ENCODE results near the gene KCNG2. TPM values are rescaled to one million over a fixed set of nuclear protein-coding genes. Genes with fewer than 3 reads are reported as not detected.

KCNG2 gene
- total and polyA plus RNA-seq, 2 of the 8 experiments (the other 6 are each of a cell fraction or from before 2014, with no cell fraction given) = 0.19 to 0.74 TPM

- Histone ChIP-seq H3K79me2 (ENCODE audit: control insufficient read depth in 1 of 2, insufficient read depth in 2 of 2, low read length in 2 of 2) (no peaks in the 10 kb centered on the region), H4K20me1 (replicated peaks in 1 of 2; ENCODE audit: control insufficient read depth in 1 of 2, insufficient read depth in 2 of 2, low read length in 2 of 2) (peaks cover 0 to 5% of the 10 kb centered on the region in 2 experiments), H2BK5ac (ENCODE audit: low read depth, low read length) (no peak overlapping the region), H4K8ac (ENCODE audit: extremely low read depth, insufficient read depth, low read length) (no peak overlapping the region), H2BK120ac (replicated peaks; ENCODE audit: low read depth, low read length) (no peak overlapping the region), H3K4ac (replicated peaks; ENCODE audit: insufficient read length, low read depth, low read length) (no peak overlapping the region), H3K79me1 (ENCODE audit: low read depth, low read length) (no peaks in the 10 kb centered on the region), H2AFZ (ENCODE audit: low read length) (no peak overlapping the region), H3K9me3 (ENCODE audit: insufficient read depth in 2 of 2, low read depth in 1 of 2, low read length in 1 of 2) (no peaks in the 10 kb centered on the region), H4K91ac (replicated peaks; ENCODE audit: insufficient read length, low read length) (no peak overlapping the region), H4K5ac (ENCODE audit: insufficient read length, low read depth, low read length) (no peak overlapping the region), H2BK15ac (ENCODE audit: low read length) (no peak overlapping the region), H3K23ac (ENCODE audit: insufficient read length) (no peak overlapping the region), H2BK12ac (ENCODE audit: low read depth, low read length) (no peak overlapping the region), H3K27me3 (replicated peaks in 1 of 4; ENCODE audit: control insufficient read depth in 3 of 4, extremely low read depth in 1 of 4, insufficient read depth in 3 of 4, low read length in 3 of 4) (no peaks in the 10 kb centered on the region; a peak in 1 of 7 replicates), H3K18ac (ENCODE audit: extremely low read depth, low read length) (no peak overlapping the region), H3K4me3 (ENCODE audit: extremely low read depth in 1 of 4, insufficient read depth in 2 of 4, low read depth in 3 of 4, low read length in 4 of 4) (no peak overlapping the region), H3K27ac (ENCODE audit: low read depth, low read length) (no peak overlapping the region), H3K56ac (replicated peaks; ENCODE audit: insufficient read length, low read depth, low read length) (no peak overlapping the region), H3K14ac (ENCODE audit: insufficient read length) (no peak overlapping the region), H3K4me2 (ENCODE audit: insufficient read depth in 1 of 2, low read depth in 2 of 2, low read length in 2 of 2) (no peak overlapping the region), H3K4me1 (replicated peaks in 1 of 4; ENCODE audit: control insufficient read depth in 3 of 4, insufficient read depth in 4 of 4, low read length in 3 of 4) (no peaks in the 10 kb centered on the region), H3K9ac (replicated peaks in 1 of 4; ENCODE audit: extremely low read depth in 1 of 4, low read depth in 3 of 4, low read length in 3 of 4) (no peak overlapping the region), H2AK5ac (ENCODE audit: low read depth, low read length) (no peak overlapping the region), H3K23me2 (ENCODE audit: low read depth, low read length) (no peaks in the 10 kb centered on the region), H3K36me3 (ENCODE audit: control insufficient read depth in 2 of 4, insufficient read depth in 4 of 4, low read length in 3 of 4) (no peaks in the 10 kb centered on the region), H2BK20ac (ENCODE audit: low read length) (no peak overlapping the region)
- FAIRE-seq (no peak), DNase-seq (ENCODE audit: low read depth in 1 of 2, low spot score in 2 of 2) (peak in 1 of 2 experiments; percentile 35)
- CTCF ChIA-PET (ENCODE audit: partially characterized antibody) = interaction anchor here (0.6 kb wide), 1 partner anchor 55 kb away, joined by 3 read pairs; no protein-coding TSS in a partner anchor
- 86% methylated on average over 14 of the region's 14 CpGs; no CpG with 5 or more reads in 1 of the 2 experiments for WGBS, 2 experiments (ENCODE audit: extremely low coverage in 1 of 2, insufficient coverage in 1 of 2, insufficient read length in 1 of 2, insufficient replicate concordance in 2 of 2, low coverage in 1 of 2, low lambda C conversion rate in 2 of 2, missing lambda C conversion rate in 1 of 2)
- TF ChIP-seq CEBPB (IDR thresholded peaks at IDR 0.05; ENCODE audit: low read depth, low read length) (no peak), SP4 (IDR thresholded peaks at IDR 0.05; ENCODE audit: low read length) (no peak), KDM4A (IDR thresholded peaks at IDR 0.05; ENCODE audit: low read depth, low read length, severe bottlenecking) (no peak), BRCA1 (IDR thresholded peaks at IDR 0.05; ENCODE audit: low read depth, low read length) (no peak), TCF12 (IDR thresholded peaks at IDR 0.05; ENCODE audit: low read depth, low read length) (no peak)
- POLR2A ChIA-PET (ENCODE audit: partially characterized antibody) = no interaction called here
Measured at GRCh38 chr18:79819968-79820351, 22.2 kb downstream of the KCNG2 start.

Measured in H1 (cell line).